ENCODE measurements around the gene AGPAT3.

Gene AGPAT3

DNA sequence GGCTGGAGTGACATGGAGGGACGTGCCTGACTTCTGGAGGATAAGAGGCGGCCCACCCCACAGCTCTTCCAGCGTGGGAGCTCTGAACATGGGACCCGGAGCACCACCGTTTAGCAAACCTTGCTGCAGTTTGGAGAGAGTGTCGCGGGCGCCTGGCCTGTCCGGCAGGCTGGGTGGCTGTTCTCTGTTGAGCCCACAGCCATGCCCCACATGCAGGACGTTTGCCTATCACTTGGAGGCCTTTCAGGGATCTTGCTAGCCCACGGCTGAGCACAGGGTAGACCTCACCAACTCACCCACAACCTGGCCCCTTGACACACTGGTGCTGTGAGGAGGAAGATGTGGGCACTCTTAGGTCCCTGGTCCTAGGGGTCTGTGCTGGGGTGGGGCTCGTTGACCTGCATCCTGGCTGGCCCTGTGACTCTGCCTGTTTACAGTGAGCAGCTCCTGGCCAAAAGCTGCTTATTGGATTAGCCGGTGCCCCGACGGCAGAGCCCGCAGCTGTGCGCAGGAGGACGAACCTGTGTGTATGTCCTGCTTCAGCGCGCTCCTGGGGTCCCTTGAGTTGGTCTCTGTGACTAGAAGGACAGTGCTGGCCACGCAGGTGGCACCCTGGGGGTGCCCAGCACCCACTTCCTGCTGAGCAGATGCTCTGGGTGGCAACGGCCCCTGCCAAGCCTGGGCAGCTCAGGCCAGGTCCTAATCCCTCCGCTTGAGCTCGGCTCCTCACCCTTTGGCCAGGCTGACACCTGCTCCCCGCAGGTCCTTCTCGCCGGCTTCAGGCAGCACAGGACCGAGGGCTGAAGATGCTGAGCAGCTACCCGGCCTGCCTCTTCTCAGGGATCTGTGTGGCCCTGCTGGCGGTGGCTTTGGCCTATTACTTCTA lies 74.7 kb downstream of the AGPAT3 start:
- no peak for DNase-seq

DNA sequence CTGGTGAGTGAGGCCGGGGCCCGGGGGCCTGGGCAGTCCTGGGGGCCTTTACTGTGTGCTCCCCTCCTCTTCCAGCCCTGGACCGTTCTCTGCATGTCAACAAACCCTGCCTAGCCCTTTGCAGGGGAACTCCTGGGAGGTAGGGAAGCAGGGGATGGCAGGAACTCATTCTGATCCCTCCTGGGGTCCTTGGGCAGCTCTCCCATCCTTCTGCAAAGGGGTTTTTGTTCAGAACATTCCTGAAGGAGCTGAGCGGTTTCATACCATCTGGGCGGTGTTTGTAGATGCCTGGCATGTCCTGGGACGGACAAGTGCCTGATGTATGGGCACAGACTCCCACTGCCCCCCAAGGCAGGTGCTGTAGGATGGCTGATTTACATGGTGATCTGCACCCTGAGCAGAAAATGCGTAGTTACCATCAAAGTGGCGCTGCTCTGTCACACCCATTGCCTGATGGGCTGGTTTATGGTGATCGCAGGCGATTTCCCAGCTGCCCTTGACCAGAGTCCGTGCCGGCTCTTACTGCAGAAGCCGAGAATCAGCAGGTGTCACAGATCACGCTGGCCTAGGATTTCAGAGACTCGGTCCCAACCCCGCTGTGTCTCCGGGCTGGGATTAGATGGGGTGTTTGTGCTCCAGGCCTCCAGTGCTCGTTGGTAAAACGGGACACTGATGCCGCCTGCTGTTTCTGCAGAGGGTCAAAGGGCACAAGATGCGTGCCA lies 75.5 kb downstream of the AGPAT3 start:
- no peak for DNase-seq

DNA sequence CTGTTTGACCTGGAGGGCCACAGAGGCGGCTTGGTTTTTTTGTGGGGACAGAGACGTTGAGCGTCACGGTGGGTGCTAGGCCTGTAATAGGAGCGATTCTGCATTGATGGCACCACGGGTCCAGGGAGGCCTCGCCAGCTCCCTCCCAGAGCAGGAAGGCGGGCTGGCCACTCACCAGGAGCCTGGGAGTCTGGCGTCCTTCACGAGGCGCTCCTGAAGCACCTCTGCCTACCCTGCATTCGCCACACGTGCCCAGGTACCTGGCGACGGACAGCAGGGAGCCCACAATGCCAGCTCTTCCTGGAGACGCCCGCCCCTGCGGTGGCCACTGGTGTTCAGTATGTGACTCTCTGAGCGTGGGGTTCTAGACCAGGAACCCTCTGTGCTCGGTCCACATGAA lies 77.2 kb downstream of the AGPAT3 start:
- no peak for DNase-seq

DNA sequence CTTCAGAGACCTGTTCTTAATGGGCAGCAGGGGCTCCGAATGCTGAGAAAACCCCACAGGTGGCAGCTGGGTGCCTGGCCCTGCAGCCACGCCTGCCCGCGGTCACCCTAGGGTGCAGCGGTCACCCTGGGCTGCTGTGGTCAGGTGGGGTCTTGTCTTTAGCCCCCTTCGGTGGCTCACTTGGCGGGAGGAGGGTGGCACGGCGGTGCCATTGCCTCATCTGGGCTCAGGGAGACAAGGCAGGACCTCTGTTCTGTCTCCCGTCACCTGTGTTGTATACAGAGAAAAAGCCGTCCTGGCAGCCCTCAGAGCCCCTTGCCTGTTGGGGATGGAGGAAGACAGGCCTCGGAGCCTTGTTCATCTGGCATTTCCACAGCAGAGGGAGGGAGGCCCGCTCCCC lies 77.6 kb downstream of the AGPAT3 start:
- no peak for DNase-seq

DNA sequence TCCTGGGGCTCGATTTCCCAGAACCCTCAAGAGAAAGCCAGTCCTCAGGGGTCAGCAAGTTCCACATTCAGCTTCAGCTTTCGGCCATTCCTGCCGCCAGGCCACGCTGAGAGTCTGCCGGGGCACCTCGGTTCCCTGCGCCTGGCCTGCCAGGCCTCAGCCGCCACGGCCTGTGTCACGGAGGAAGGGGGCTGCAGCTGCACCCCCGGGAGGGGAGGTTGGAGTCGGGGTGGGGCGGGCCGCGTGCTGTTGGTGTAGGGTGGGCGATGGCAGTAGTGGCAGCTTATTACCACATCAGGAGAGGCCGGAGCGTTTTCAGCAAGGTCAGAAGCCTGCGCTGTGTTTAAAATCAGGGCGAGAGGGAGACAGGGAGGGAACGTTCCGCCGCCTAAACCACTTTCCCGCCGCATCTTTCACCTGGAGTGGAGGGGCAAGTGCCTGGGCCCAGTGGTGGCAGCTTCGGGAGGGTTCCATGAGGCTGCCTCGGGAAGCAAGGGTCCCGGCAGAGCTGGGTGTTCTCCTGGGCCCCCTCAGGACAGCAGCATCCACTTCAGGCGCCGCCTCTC lies 78.6 kb downstream of the AGPAT3 start:
- no peak for DNase-seq

DNA sequence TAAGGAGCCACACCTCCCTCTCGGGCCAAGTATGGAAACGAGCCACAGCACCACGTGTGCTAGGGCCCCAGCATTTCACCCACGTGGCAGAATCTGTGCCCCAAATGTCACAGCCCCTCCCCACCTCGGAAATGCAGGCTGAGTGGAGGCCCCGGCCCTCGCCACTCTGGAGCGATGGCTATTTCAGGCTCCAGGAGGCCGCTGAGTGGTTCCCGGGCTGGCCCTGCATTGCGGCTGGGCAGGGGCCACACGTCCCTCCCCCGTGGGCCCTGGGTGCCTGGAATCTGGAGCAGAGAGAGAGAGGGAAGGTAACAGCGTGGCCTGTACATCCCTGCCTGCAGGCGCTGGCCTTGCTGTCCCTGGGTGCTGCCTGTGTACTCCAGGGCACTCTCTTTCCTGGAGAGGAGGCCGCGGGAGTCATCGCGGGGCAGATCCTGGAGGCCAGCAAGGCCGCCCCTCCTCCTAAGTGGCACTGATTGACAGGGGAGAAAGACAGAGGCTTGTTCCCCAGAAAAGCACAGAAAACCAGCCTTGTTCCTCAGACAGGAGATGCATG lies 79.1 kb downstream of the AGPAT3 start:
- no peak for DNase-seq

DNA sequence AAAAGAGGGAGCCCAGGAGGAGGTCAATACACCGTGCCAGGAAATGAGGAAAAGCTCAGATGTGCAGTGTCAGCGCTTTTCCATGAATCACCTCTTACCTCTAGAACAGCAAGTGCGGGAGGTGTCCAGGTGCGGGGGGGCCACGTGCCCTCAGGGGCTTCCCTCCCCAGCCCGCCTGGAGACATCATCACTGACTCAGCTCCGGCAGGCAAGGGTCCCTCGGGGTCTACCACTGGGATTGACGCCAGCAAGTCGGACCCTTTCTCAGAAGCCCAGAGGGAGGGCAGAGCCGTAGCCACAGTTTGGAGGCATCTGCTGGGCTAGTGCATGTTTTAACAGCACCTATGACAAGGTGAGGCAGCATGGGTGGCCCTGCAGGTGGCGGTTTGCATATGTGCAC lies 79.7 kb downstream of the AGPAT3 start:
- DNase-seq = no peak

DNA sequence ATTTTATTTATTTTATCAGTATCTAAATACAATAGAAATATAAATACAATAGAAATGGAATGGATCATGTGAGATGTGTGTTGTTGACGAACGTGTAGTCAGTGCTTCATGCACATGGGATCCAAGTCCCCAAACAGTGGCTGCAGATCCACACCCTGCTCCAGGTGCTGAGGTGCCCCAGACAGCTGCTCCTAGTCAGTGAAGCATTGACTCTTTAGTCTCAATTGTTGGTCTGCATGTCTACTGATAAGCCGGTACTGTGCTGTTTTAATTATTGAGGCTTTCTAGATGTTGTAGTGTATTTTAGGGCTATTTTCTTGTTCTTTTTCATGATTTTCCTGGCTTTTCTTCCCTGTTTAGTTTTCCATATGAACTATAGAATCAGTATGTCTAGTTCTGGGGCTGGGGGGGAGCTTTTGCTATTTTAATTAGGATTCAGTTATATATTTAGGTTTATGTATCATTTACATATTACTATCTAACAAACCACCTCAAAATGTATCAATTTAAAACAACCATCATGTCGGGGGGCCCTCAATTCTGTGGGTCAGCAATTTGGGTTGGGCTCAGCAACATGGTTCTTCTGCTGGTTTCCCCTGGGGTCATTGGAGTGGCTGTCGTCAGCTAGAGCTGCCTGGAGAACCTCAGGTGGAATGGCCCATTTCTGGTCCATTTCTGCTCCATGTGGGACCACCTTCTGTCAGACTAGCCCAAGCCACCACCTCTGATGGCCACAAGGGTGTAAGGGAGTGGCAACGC lies 83.9 kb downstream of the AGPAT3 start:
- no peak for DNase-seq

DNA sequence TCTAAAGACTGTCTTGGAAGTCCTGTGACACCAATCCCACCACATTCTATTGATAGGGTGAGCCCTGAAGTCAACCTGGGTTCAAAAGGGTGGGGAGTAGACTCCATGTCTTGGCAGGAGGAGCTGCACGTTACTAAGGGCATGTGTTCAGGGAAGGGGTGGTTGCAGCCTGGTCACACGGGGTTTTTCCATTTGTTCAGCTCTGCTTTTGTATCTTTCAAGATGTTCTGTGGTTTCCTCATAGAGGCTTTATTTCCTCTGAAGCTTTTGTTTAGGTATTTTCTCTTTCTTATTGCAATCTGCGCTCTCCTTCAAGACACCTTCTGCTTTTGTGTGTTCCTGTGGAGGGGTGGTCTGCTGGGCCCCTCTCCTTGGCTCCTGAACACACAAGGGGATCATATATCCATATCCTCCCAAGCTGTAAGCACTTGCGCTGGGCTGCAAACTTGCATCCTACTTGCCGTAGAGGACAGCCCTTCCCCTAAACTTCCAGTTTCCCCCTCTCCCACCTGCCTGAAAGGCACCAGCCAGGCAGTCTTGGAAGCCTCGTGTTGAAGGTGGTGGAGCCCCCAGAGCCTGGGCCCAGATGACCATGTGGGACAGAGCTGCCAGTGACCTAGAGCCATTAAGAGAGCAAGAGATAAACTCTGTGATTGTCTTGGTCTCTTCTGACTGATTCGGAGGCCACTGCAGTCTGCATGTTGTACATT lies 84.6 kb downstream of the AGPAT3 start:
- no peak for DNase-seq

DNA sequence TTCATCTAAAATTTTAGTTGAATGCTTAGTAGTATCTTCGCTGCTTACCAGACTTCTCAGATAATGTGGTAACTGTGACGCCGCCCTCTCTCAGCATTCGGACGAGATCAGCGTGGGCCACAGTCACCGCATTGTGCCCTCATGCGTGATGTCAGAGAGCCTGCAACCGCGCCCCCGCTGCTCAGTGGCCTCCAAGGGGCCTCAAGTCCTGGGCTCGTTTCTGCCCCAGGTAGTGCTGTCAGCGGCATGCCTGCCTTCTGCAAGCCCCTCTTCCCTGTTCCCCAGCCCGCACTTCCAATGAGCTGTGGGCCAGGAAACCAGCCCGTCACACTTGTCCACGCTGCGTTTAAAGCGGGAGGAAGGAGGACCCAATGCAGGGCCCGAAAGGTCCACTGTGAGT lies 85.5 kb downstream of the AGPAT3 start:
- DNase-seq = no peak

DNA sequence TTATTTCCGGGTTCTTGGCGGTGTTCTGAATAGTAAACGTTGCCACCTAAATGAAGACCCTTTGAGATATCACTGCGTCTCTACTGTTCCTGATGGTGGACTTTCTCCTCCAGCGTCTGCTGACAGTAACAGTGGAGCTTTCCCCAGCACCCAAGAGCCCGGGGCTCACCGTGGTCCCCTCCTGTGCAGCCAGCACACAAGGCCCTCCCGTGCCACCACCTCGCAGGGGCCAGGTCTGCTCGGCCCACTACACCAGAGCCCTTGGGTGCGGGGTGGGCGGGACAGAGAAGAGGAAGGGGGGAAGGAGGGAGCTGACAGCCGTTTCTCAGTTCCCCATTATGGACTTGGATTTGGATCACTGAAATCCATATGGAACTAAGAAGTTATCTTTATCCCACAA lies 85.9 kb downstream of the AGPAT3 start:
- no peak for DNase-seq

DNA sequence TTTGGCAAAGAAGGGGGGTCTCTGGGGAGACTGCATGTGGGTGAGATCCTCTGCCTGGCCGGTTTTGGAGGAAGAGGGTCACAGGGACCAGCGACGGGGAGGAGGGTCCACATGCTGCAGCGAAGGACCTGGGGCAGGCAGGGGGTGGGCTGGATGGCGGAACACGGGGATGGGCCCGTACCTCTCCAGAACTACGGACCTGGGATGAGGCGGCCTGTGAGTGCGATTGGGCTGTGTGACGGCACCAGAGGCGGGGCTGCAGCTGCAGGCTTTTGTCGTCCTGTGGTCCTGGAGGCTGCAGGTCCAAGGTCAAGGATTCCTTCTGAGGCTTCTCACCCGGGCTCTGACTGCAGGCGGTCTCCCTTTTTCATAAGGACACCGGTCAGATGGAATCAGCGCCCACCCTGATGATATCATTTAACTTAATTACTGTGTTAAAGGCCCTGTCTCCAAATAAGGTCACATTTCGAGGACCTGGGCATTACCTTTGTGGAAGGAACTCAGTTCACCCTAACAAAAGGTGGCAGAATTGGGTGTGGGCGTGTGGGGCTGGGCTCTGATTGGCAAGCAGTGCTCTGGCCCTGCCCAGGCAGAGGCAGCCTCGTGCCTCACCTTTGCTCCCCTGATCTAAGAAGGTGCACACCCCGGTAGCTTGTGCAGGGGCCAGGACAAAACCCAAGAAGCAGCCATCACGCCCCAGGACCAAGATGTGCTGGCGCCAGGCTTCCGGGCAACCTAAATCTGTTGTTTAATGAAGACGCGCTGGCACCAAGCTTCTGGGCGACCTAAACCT lies 87.1 kb downstream of the AGPAT3 start:
- DNase-seq = no peak

DNA sequence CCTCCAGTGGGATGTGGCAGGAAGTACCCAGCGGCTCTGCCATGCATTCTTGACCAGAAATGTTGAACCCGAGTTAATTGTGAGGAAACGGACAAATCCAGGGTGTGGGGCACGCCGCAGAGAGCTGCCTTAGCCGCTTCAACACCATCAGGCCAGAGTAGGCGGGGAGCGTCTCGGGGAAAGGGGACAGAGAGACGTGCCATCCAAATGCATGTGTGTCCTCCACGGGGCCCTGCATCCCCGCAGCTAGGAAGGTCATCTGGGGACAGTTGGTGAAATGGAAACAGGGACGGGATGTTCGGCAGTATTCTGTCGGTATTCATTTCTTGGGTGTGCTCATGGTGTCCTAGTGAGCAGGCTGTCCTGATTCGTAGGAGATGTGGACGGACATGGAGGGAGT lies 88.0 kb downstream of the AGPAT3 start:
- no peak for DNase-seq

DNA sequence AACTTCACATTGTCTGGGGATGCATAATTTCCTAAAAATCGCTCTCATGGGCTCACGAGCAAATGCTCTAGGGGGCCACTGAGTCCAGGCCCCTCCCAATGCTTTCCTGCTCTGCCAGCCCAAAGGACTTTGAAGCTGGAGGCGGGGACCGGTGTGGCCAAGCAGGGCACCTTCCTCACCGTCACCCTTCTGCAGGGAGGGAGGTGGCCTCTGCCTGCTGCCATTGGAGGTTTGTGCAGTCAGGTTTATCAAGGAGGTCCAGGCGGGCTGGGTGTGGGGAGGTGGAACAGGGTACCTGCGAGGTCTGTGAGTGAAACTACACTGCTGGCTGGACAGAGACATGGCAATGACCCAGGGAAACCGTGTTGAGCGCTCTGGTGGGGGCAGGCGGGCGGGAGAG lies 89.0 kb downstream of the AGPAT3 start:
- no peak for DNase-seq

DNA sequence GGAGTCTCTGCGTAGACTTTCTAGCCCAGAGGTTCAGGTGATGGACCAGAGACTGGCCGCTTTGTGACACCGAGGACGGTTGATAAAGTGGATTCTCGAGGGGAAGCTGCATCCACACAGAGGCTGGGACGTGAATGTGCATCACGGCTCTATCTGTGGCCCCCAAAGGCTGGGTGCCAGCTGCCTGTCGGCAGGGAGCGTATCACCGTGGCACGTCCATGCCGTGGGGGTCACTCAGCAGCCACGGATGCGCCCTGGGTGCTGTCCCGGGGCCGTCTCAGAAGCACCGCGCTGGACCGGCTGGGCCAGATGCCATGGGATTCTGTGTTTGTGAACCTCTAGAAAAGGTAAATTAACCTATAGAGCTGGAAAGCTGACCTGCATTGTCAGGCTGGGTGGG lies 89.9 kb downstream of the AGPAT3 start:
- DNase-seq = no peak

DNA sequence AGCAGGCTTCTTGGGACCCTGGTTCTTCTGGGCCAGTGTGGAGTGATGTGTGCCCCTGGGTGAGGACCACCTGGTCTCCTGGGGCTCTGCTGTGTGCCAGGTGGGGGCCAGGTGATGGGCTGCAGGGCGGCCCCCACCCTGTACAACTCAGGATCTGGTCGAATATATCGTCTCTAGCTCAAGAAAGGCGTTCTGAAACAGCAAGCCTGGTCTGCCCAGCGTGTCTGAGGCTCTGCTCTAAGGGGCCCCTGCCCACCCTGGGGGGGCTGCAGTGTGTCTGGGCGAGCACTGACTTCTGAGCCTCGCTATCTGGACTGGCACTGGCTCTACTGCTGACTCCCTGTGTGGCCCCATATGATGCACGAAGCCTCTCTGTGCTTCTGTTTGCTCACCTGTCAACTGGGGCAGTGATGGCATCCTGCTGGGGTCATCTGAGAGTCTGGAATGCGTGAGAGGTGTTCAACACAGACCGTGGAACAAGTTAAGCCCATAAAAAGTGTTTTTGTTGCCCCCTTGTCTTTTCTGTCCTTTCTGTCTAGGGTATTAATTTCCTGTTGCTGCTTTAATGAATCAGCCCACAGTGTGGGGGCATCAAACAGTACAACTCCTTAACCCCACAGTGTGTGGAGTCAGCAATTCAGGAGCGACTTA lies 91.1 kb downstream of the AGPAT3 start:
- no peak for DNase-seq

DNA sequence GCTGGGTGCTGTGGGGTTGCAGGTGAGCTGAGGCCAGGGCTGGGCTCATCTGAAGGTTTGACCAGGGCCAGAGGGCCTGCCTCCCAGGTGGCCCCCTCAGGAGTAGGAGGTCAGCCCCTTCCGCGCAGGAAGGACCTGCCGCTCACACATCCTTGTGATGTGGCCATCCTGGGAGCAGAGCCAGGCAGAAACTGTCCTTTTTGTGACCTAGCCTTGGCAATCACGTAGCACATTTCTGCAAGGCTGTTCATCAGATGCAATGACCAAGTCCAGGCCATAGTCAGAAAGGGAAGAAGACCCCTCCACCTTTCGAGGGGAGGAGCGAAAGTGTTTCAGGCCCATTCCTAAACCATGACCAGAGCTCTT lies 91.6 kb downstream of the AGPAT3 start:
- no peak for DNase-seq

DNA sequence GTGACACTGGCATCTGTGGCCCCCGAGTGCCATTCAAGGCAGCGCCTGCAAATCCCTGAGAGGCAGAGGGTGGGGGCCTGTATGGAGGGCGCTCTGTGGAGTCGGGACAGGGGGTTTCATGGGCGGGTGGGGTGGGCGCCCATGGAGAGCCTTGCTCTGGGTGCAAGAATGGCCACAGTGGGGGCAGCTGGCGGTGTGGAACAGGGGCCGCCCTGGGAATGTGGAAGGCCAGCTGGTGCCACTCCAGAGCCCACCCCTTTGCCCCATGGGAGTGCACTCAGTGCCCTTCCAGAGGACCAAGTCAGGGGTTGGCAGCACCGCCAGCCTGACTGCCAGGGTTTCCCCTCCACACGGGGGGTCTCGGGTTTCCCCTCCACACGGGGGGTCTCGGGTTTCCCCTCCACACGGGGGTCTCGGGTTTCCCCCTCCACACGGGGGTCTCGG lies 92.1 kb downstream of the AGPAT3 start:
- DNase-seq = no peak

DNA sequence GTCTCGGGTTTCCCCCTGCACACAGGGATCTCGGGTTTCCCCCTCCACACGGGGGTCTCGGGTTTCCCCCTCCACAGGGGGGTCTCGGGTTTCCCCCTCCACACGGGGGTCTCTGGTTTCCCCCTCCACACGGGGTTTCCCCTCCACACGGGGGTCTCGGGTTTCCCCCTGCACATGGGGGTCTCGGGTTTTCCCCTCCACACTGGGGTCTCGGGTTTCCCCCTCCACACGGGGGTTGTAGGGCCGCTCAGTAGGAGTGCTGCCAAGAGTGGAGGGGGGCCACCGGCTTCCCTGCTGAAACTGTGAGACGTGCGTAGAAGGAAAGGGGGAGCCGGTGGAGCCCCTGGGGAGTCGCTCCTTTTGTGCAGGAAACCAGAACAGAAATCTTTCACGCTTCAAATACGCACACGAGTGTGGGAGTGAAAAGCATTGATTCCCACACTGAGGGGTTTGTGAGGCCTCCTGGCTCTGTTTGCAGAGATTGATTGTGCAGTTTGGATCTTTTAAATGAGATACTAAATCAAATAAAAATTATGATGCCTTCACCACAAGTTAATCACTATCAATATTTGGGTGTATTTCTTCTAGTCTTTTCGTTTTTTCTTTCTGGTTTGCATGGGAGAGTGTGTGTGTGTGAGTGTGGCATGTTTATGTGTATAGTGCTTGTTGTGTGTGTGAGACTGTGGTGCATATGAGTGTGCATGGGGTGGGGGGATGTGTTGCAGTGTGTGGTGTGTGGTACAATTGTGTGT lies 92.8 kb downstream of the AGPAT3 start:
- DNase-seq = no peak
